ENCODE data around the gene DCXR. TPM values are rescaled to one million over a fixed set of nuclear protein-coding genes. Genes with fewer than 3 reads are reported as not detected.

Gene DCXR
- total and polyA plus RNA-seq, 2 of the 13 experiments (the other 11 are each of a cell fraction or from before 2014, with no cell fraction given): 287 to 311 TPM

GRCh38 chr17:82037092-82037888, at the start of gene DCXR (continued):
- TF ChIP-seq ZBED4 (CRISPR knock-in tag; IDR thresholded peaks at IDR 0.05; ENCODE audit: borderline replicate concordance) (no peak; the same call in 1 of the 2 replicates), ZNF547 (CRISPR knock-in tag; IDR thresholded peaks at IDR 0.05) (peak; percentile 75), HMGXB3 (CRISPR knock-in tag; IDR thresholded peaks at IDR 0.05; ENCODE audit: borderline replicate concordance) (peak; percentile 67; the same call in 1 of the 2 replicates), ZNF678 (CRISPR knock-in tag; IDR thresholded peaks at IDR 0.05) (peak; percentile 93; the same call in 1 of the 2 replicates), ZNF383 (CRISPR knock-in tag; IDR thresholded peaks at IDR 0.05; ENCODE audit: borderline replicate concordance) (0 out of 2 replicates have a peak, but pooled peaks have one; percentile 84), IKZF5 (CRISPR knock-in tag; IDR thresholded peaks at IDR 0.05) (peak; percentile 88), DNMT3B (CRISPR knock-in tag; conservative IDR thresholded peaks at IDR 0.05) (no peak), ZNF772 (CRISPR knock-in tag; IDR thresholded peaks at IDR 0.05) (peak; percentile 92), SKI (IDR thresholded peaks at IDR 0.05; ENCODE audit: partially characterized antibody) (peak; percentile 83), ZNF414 (CRISPR knock-in tag; IDR thresholded peaks at IDR 0.05) (no peak; the same call in none of the 2 replicates), MED13 (CRISPR knock-in tag; IDR thresholded peaks at IDR 0.05) (0 out of 2 replicates have a peak, but pooled peaks have one; percentile 40), TRAFD1 (CRISPR knock-in tag; IDR thresholded peaks at IDR 0.05; ENCODE audit: borderline replicate concordance) (no peak), ZNF558 (CRISPR knock-in tag; IDR thresholded peaks at IDR 0.05; ENCODE audit: borderline replicate concordance) (peak; percentile 98; the same call in 1 of the 2 replicates), MAFG (CRISPR knock-in tag; IDR thresholded peaks at IDR 0.05) (no peak), ZSCAN29 (CRISPR knock-in tag; conservative IDR thresholded peaks at IDR 0.05) (peak; percentile 75; the same call in 1 of the 2 replicates), ZNF30 (CRISPR knock-in tag; IDR thresholded peaks at IDR 0.05) (peak; percentile 53; the same call in 1 of the 2 replicates)
